H1 (cell line): ENCODE results near the gene WWC2. TPM values are rescaled to one million over a fixed set of nuclear protein-coding genes. Genes with fewer than 3 reads are reported as not detected.

Experiments used
- CTCF ChIA-PET: fragments of 300-600 bp; sonication (Branson Sonifier 250); formaldehyde crosslinking; loops from one replicate; lab custom pipeline; 2021; ENCODE audit not compliant: partially characterized antibody; lab: Charles Lee
- POLR2A ChIA-PET: fragments of 300-600 bp; sonication (Branson Sonifier 250); formaldehyde crosslinking; loops from one replicate; lab custom pipeline; 2021; ENCODE audit warnings: inconsistent platforms; ENCODE audit not compliant: partially characterized antibody; lab: Charles Lee
- DNase-seq, 2 experiments: peaks; one replicate each; pipeline versions ENCODE4 v3.0.0 to v3.0.0-alpha.2; 2010 to 2022; ENCODE audit warnings: low spot score in 2 of 2, low read depth in 1 of 2, mixed read lengths in 1 of 2
- FAIRE-seq: peaks from 2 replicates; lab custom pipeline; 2011; peaks lifted over from hg19 to GRCh38; lab: Jason Lieb, UNC
- H2AFZ ChIP-seq: 2 replicates; pipeline ENCODE4 v1.8.1; 2012; ENCODE audit warnings: low read length, inconsistent platforms
- H2AK5ac ChIP-seq: 2 replicates; pipeline ENCODE4 v1.6.1; 2013; ENCODE audit warnings: low read depth, low read length
- H2BK120ac ChIP-seq: replicated peaks from 2 replicates; pipeline ENCODE3; 2013; ENCODE audit warnings: low read depth, low read length, inconsistent platforms
- H2BK12ac ChIP-seq: 2 replicates; pipeline ENCODE4 v1.6.1; 2013; ENCODE audit warnings: low read depth, low read length
- H2BK15ac ChIP-seq: 2 replicates; pipeline ENCODE4 v1.6.1; 2013; ENCODE audit warnings: low read length
- H2BK20ac ChIP-seq: 2 replicates; pipeline ENCODE4 v1.6.1; 2013; ENCODE audit warnings: low read length
- H2BK5ac ChIP-seq: 2 replicates; pipeline ENCODE4 v1.6.1; 2013; ENCODE audit warnings: low read depth, low read length
- H3K14ac ChIP-seq: 2 replicates; pipeline ENCODE4 v1.6.1; 2013; ENCODE audit warnings: inconsistent platforms; ENCODE audit not compliant: insufficient read length
- H3K18ac ChIP-seq: 2 replicates; pipeline ENCODE4 v1.6.1; 2013; ENCODE audit warnings: low read length; ENCODE audit errors: extremely low read depth
- H3K23ac ChIP-seq: 2 replicates; pipeline ENCODE4 v1.6.1; 2013; ENCODE audit warnings: inconsistent platforms; ENCODE audit not compliant: insufficient read length
- H3K23me2 ChIP-seq: 2 replicates; pipeline ENCODE4 v1.6.1; 2013; ENCODE audit warnings: low read depth, low read length
- H3K27ac ChIP-seq: 2 replicates; pipeline ENCODE4 v1.6.1; 2011; ENCODE audit warnings: low read depth, low read length, inconsistent platforms
- H3K27me3 ChIP-seq, 4 experiments: replicated peaks in 1 of 4; 1 replicate in 1 of 4; 2 replicates in 3 of 4; pipeline versions ENCODE4 v1.6.1 to v1.8.1; 2011 to 2013; ENCODE audit warnings: low read length in 3 of 4, mild to moderate bottlenecking in 3 of 4, inconsistent platforms in 2 of 4, mixed read lengths in 2 of 4, moderate library complexity in 1 of 4; ENCODE audit not compliant: control insufficient read depth in 3 of 4, insufficient read depth in 3 of 4; ENCODE audit errors: extremely low read depth in 1 of 4
- H3K36me3 ChIP-seq, 4 experiments: 2 replicates each; pipeline versions ENCODE4 v1.6.1 to v1.8.1; 2011 to 2013; ENCODE audit warnings: mild to moderate bottlenecking in 4 of 4, low read length in 3 of 4, moderate library complexity in 2 of 4, control low read depth in 1 of 4, inconsistent platforms in 1 of 4; ENCODE audit not compliant: insufficient read depth in 4 of 4, control insufficient read depth in 2 of 4
- H3K4ac ChIP-seq: replicated peaks from 2 replicates; pipeline ENCODE3; 2013; ENCODE audit warnings: low read length, low read depth, mixed read lengths, inconsistent platforms; ENCODE audit not compliant: insufficient read length
- H3K4me1 ChIP-seq, 4 experiments: replicated peaks in 1 of 4; 1 replicate in 1 of 4; 2 replicates in 3 of 4; pipeline versions ENCODE4 v1.6.1 to v1.8.1; 2011 to 2013; ENCODE audit warnings: low read length in 3 of 4, inconsistent platforms in 2 of 4, mixed read lengths in 1 of 4; ENCODE audit not compliant: insufficient read depth in 4 of 4, control insufficient read depth in 3 of 4
- H3K4me2 ChIP-seq, 2 experiments: 2 replicates each; pipeline versions ENCODE4 v1.6.1 to v1.8.1; 2011 to 2013; ENCODE audit warnings: low read depth in 2 of 2, low read length in 2 of 2, control low read depth in 1 of 2, inconsistent platforms in 1 of 2, mild to moderate bottlenecking in 1 of 2; ENCODE audit not compliant: insufficient read depth in 1 of 2
- H3K4me3 ChIP-seq, 4 experiments: fragments of 200-600, 300-600 bp in 1 of 4; sonication (generic), shearing (Covaris generic), sonication (Bioruptor Twin) in 1 of 4; 2 replicates each; pipeline versions ENCODE4 v1.5.1 to v1.8.1; 2011 to 2016; ENCODE audit warnings: low read length in 4 of 4, low read depth in 3 of 4, control low read depth in 2 of 4, inconsistent platforms in 2 of 4, mild to moderate bottlenecking in 2 of 4, mixed read lengths in 1 of 4, moderate library complexity in 1 of 4; ENCODE audit not compliant: insufficient read depth in 2 of 4; ENCODE audit errors: extremely low read depth in 1 of 4
- H3K56ac ChIP-seq: replicated peaks from 2 replicates; pipeline ENCODE3; 2013; ENCODE audit warnings: low read depth, mild to moderate bottlenecking, mixed read lengths, low read length, inconsistent platforms; ENCODE audit not compliant: insufficient read length
- H3K79me1 ChIP-seq: 2 replicates; pipeline ENCODE4 v1.6.1; 2013; ENCODE audit warnings: low read depth, low read length, control low read depth
- H3K79me2 ChIP-seq, 2 experiments: 2 replicates each; pipeline versions ENCODE4 v1.6.1 to v1.8.1; 2012 to 2013; ENCODE audit warnings: low read length in 2 of 2, mild to moderate bottlenecking in 2 of 2, inconsistent platforms in 1 of 2; ENCODE audit not compliant: insufficient read depth in 2 of 2, control insufficient read depth in 1 of 2
- H3K9ac ChIP-seq, 4 experiments: replicated peaks in 1 of 4; 1 replicate in 1 of 4; 2 replicates in 3 of 4; pipeline versions ENCODE4 v1.6.1 to v1.8.1; 2011 to 2013; ENCODE audit warnings: low read depth in 3 of 4, low read length in 3 of 4, control low read depth in 2 of 4, mild to moderate bottlenecking in 2 of 4, moderate library complexity in 2 of 4, inconsistent platforms in 1 of 4; ENCODE audit errors: extremely low read depth in 1 of 4
- H3K9me3 ChIP-seq, 2 experiments: 2 replicates each; pipeline versions ENCODE4 v1.6.1 to v1.8.1; 2012 to 2013; ENCODE audit warnings: mild to moderate bottlenecking in 2 of 2, moderate library complexity in 2 of 2, control low read depth in 1 of 2, inconsistent platforms in 1 of 2, low read depth in 1 of 2, low read length in 1 of 2, mixed read lengths in 1 of 2; ENCODE audit not compliant: insufficient read depth in 2 of 2
- H4K20me1 ChIP-seq, 2 experiments: replicated peaks in 1 of 2; 2 replicates each; pipeline versions ENCODE3 to v1.8.1; 2011 to 2013; ENCODE audit warnings: inconsistent platforms in 2 of 2, low read length in 2 of 2, mild to moderate bottlenecking in 1 of 2; ENCODE audit not compliant: insufficient read depth in 2 of 2, control insufficient read depth in 1 of 2
- H4K5ac ChIP-seq: 2 replicates; pipeline ENCODE4 v1.6.1; 2013; ENCODE audit warnings: low read length, low read depth, mixed read lengths, inconsistent platforms; ENCODE audit not compliant: insufficient read length
- H4K8ac ChIP-seq: 2 replicates; pipeline ENCODE4 v1.8.0; 2013; ENCODE audit warnings: mild to moderate bottlenecking, moderate library complexity, low read length, inconsistent platforms; ENCODE audit not compliant: insufficient read depth; ENCODE audit errors: extremely low read depth
- H4K91ac ChIP-seq: replicated peaks from 2 replicates; pipeline ENCODE3; 2013; ENCODE audit warnings: low read length, mixed read lengths, inconsistent platforms; ENCODE audit not compliant: insufficient read length
- BRCA1 ChIP-seq: IDR thresholded peaks from 2 replicates; pipeline ENCODE4 v1.6.1; 2012; ENCODE audit warnings: low read depth, low read length, improper control_type of control experiment
- CBX5 ChIP-seq: fragments of 300-800, 300-1000 bp; sonication (generic); IDR thresholded peaks from 2 replicates; pipeline ENCODE4 v1.7.1; 2016; ENCODE audit warnings: antibody characterized with exemption, low read length, low read depth
- CEBPB ChIP-seq: IDR thresholded peaks from 2 replicates; pipeline ENCODE4 v1.6.1; 2012; ENCODE audit warnings: low read depth, low read length
- CHD2 ChIP-seq: IDR thresholded peaks from 2 replicates; pipeline ENCODE4 v1.6.1; 2012; ENCODE audit warnings: low read length, improper control_type of control experiment
- GABPA ChIP-seq: IDR thresholded peaks from 2 replicates; pipeline ENCODE4 v1.6.1; 2011; ENCODE audit warnings: mild to moderate bottlenecking, low read length, moderate library complexity, borderline replicate concordance; ENCODE audit not compliant: insufficient read depth
- HDAC6 ChIP-seq: IDR thresholded peaks from one replicate; pipeline ENCODE4 v1.7.1; 2012; ENCODE audit warnings: low read depth, mild to moderate bottlenecking, inconsistent platforms, low read length, moderate library complexity
- KDM5A ChIP-seq: fragments of 200-600 bp; IDR thresholded peaks from 2 replicates; pipeline ENCODE4 v1.7.1; 2012; ENCODE audit warnings: mild to moderate bottlenecking, low read length, inconsistent platforms, mixed read lengths
- PHF8 ChIP-seq: fragments of 200-600 bp; sonication (generic); conservative IDR thresholded peaks from 2 replicates; pipeline ENCODE4 v1.7.1; 2012; ENCODE audit warnings: low read depth, mild to moderate bottlenecking, inconsistent platforms, low read length, moderate library complexity
- POLR2AphosphoS5 ChIP-seq: IDR thresholded peaks from 2 replicates; pipeline ENCODE4 v1.6.1; 2011; ENCODE audit warnings: low read depth, low read length
- POU5F1 ChIP-seq: IDR thresholded peaks from 2 replicates; pipeline ENCODE4 v1.6.1; 2011; ENCODE audit warnings: low read depth, mild to moderate bottlenecking, low read length, moderate library complexity
- RBBP5 ChIP-seq: IDR thresholded peaks from 2 replicates; pipeline ENCODE4 v1.7.1; 2012; ENCODE audit warnings: low read depth, mild to moderate bottlenecking, inconsistent platforms, low read length, moderate library complexity, borderline replicate concordance
- SAP30 ChIP-seq: fragments of 300-600 bp; sonication (generic); IDR thresholded peaks from 2 replicates; pipeline ENCODE4 v1.7.1; 2012; ENCODE audit warnings: low read length, moderate library complexity, mild to moderate bottlenecking, inconsistent platforms; ENCODE audit not compliant: insufficient read depth, insufficient replicate concordance
- SIN3A ChIP-seq, 2 experiments: IDR thresholded peaks in 1 of 2; conservative IDR thresholded peaks in 1 of 2; 2 replicates each; pipeline ENCODE4 v1.6.1; 2011 to 2012; ENCODE audit warnings: low read length in 2 of 2, improper control_type of control experiment in 1 of 2, low read depth in 1 of 2, mild to moderate bottlenecking in 1 of 2
- SP1 ChIP-seq: IDR thresholded peaks from 2 replicates; pipeline ENCODE4 v1.6.1; 2011; ENCODE audit warnings: low read depth, low read length
- TBP ChIP-seq: IDR thresholded peaks from 2 replicates; pipeline ENCODE4 v1.6.1; 2011; ENCODE audit warnings: low read depth, low read length, improper control_type of control experiment
- WGBS, 2 experiments: shearing (Covaris generic) in 1 of 2; methylation state at CpG; one replicate each; pipeline versions ENCODE4 v1.1.6 to v1.1.7; 2013 to 2015; ENCODE audit warnings: low lambda C conversion rate in 2 of 2, mixed read lengths in 2 of 2, inconsistent platforms in 1 of 2, low coverage in 1 of 2, missing lambda C conversion rate in 1 of 2; ENCODE audit not compliant: insufficient replicate concordance in 2 of 2, insufficient coverage in 1 of 2, insufficient read length in 1 of 2; ENCODE audit errors: extremely low coverage in 1 of 2, missing lambda C conversion rate in 1 of 2; 5-methylcytosine and 5-hydroxymethylcytosine counted together
- polyA plus RNA-seq, 7 experiments: library from polyadenylated mRNA; depleted of rRNA in 3 of 7; stranded (reverse) in 5 of 7; unstranded in 2 of 7; fragments of >200 nt in 5 of 7; fragments of 200-250 nt in 2 of 7; gene quantifications; 1 replicate in 5 of 7; 2 replicates in 1 of 7; 4 replicates in 1 of 7; pipeline versions ENCODE4 v1.2.1 to v1.2.3, GENCODE V29; 2011 to 2013; ENCODE audit warnings: missing spikeins in 2 of 7, mixed read lengths in 2 of 7
- total RNA-seq: library from RNA; stranded (reverse); fragmentation: NEBNext Ultra II Directional; extraction: Animal tissue kit (Norgen Biotek cat#: 25700); gene quantifications from 2 replicates; pipeline ENCODE4 v1.2.1, GENCODE V29; 2021

Gene WWC2
- total and polyA plus RNA-seq, 2 of the 8 experiments (the other 6 are each of a cell fraction or from before 2014, with no cell fraction given) = 17.6 to 135 TPM

GRCh38 chr4:183201331-183201730, 102.3 kb downstream of the WWC2 start:
- H3K79me2 ChIP-seq = peaks cover 0 to 89% of the 10 kb centered on the region in 2 experiments; a peak in 3 of 4 replicates
- H4K91ac ChIP-seq = no peak overlapping the region
- no peak overlapping the region for H4K5ac ChIP-seq
- no peaks in the 10 kb centered on the region; the same call in 1 of the 2 replicates for H3K23me2 ChIP-seq
- H3K9me3 ChIP-seq = no peaks in the 10 kb centered on the region
- no peak overlapping the region for H3K23ac ChIP-seq
- H2BK15ac ChIP-seq = no peak overlapping the region
- FAIRE-seq = no peak
- no peaks in the 10 kb centered on the region; a peak in 2 of 8 replicates for H3K36me3 ChIP-seq
- H2BK12ac ChIP-seq = no peak overlapping the region
- H3K4me2 ChIP-seq = no peak overlapping the region
- no peak overlapping the region for H3K4me3 ChIP-seq
- H3K18ac ChIP-seq = no peak overlapping the region
- no peak overlapping the region for H4K8ac ChIP-seq
- no peak overlapping the region for H3K27ac ChIP-seq
- no peak overlapping the region for H2BK120ac ChIP-seq
- ChIA-PET CTCF (interaction anchor here (1.2 kb wide), 1 partner anchor 128 kb away, joined by 3 read pairs; no protein-coding TSS in a partner anchor), POLR2A (interaction anchor here (1.4 kb wide), 1 partner anchor 103 kb away, joined by 3 read pairs; the partner anchor contains the start of gene WWC2)
- H3K14ac ChIP-seq = no peak overlapping the region
- DNase-seq = no peak
- H3K79me1 ChIP-seq = peaks cover 9% of the 10 kb centered on the region
- no peaks in the 10 kb centered on the region for H3K27me3 ChIP-seq
- H2AK5ac ChIP-seq = no peak overlapping the region
- H2BK20ac ChIP-seq = no peak overlapping the region
- H2BK5ac ChIP-seq = no peak overlapping the region
- no peaks in the 10 kb centered on the region for H4K20me1 ChIP-seq
- H3K4me1 ChIP-seq = no peaks in the 10 kb centered on the region; a peak in 1 of 7 replicates
- H3K9ac ChIP-seq = no peak overlapping the region
- 92% methylated on average over 4 of the region's 4 CpGs; no CpG with 5 or more reads in 1 of the 2 experiments for WGBS, 2 experiments
- no peak overlapping the region for H3K56ac ChIP-seq
- no peak overlapping the region for H2AFZ ChIP-seq
- no peak overlapping the region for H3K4ac ChIP-seq
- TF ChIP-seq PHF8 (no peak), POLR2AphosphoS5 (no peak), POU5F1 (no peak), CHD2 (no peak), HDAC6 (no peak), RBBP5 (no peak), SAP30 (no peak), SIN3A (conservative IDR thresholded peaks at IDR 0.05 in 1 of 2, IDR thresholded peaks at IDR 0.05 in 1 of 2; ENCODE audit: low read depth in 1 of 2, low read length in 2 of 2) (no peak), KDM5A (no peak), CEBPB (no peak), GABPA (no peak), TBP (no peak), SP1 (no peak), BRCA1 (no peak), CBX5 (no peak)
